Activated CD8-positive, alpha-beta memory T cell treated with anti-CD3 and anti-CD28 coated beads, Interleukin-2, amount 50 U/mL, for 4 hours (primary cell): Measurements from ENCODE around the gene LRRC37B.
"Not testable (repeated sequence)": the region's sequence is repeated elsewhere in the genome, so short reads cannot be mapped to it uniquely, and the experiment has no call there.

Source experiments
- DNase-seq: peaks from one replicate; pipeline ENCODE4 v3.0.0-alpha.2; 2020

The LRRC37B gene

GRCh38 chr17:32099686-32100085 is 92.5 kb downstream of the LRRC37B start:
- no peak for DNase-seq

- not testable (repeated sequence) for DNase-seq
These were observed 93.1 kb downstream of the LRRC37B start for GRCh38 chr17:32100323-32100722.

GRCh38 chr17:32100971-32101631 is 93.9 kb downstream of the LRRC37B start:
- no peak for DNase-seq

GRCh38 chr17:32102172-32102571 is 95.0 kb downstream of the LRRC37B start:
- no peak for DNase-seq

GRCh38 chr17:32102646-32103186 is 95.5 kb downstream of the LRRC37B start:
- no peak for DNase-seq
